ENCODE data around the gene ACSL4. TPM values are rescaled to one million over a fixed set of nuclear protein-coding genes. Genes with fewer than 3 reads are reported as not detected.

Gene ACSL4
- total and polyA plus RNA-seq, 2 donors (not counting 1 experiment from before 2014, with no cell fraction given), result 103 to 678 TPM

GRCh38 chrX:109691752-109692151 lies 41.3 kb downstream of the ACSL4 start:
- Histone ChIP-seq H3K4me1 (ENCODE audit: control insufficient read depth, extremely low read depth, insufficient read depth, low read length) (no peaks in the 10 kb centered on the region), H3K9me3 (ENCODE audit: control insufficient read depth, insufficient read depth, low read depth, low read length) (no peaks in the 10 kb centered on the region), H3K9ac (ENCODE audit: insufficient read depth, low read length) (no peak overlapping the region), H3K4me3 (replicated peaks in 1 of 4; ENCODE audit: control extremely low read depth in 1 of 4, insufficient read depth in 1 of 4, low read depth in 3 of 4, low read length in 4 of 4) (no peak overlapping the region), H3K4me2 (ENCODE audit: extremely low read depth, insufficient read depth, low read length) (peak overlapping the region; percentile 8), H2AFZ (ENCODE audit: low read length) (no peak overlapping the region), H3K27ac (ENCODE audit: insufficient read depth, low read length) (no peak overlapping the region), H3K36me3 (ENCODE audit: control insufficient read depth, insufficient read depth, low read length) (no peaks in the 10 kb centered on the region), H3K79me2 (ENCODE audit: control insufficient read depth, insufficient read depth, low read length) (peaks cover 61% of the 10 kb centered on the region), H4K20me1 (ENCODE audit: control insufficient read depth, extremely low read depth, insufficient read depth, low read length) (peaks cover 2% of the 10 kb centered on the region), H3K27me3 (ENCODE audit: control insufficient read depth, insufficient read depth, low read length) (no peaks in the 10 kb centered on the region)
- TF ChIP-seq CTCF (conservative IDR thresholded peaks at IDR 0.05 in 1 of 2, IDR thresholded peaks at IDR 0.05 in 1 of 2; ENCODE audit: low read depth in 1 of 2, low read length in 2 of 2), result no peak
- TF ChIP-seq EZH2 (IDR thresholded peaks at IDR 0.05; ENCODE audit: low read length, missing control alignments), result no peak
- DNase-seq (ENCODE audit: low read depth in 2 of 2), result no peak

- no peak overlapping the region for H2AFZ ChIP-seq (ENCODE audit: low read length)
- peaks cover 58% of the 10 kb centered on the region for H3K79me2 ChIP-seq (ENCODE audit: control insufficient read depth, insufficient read depth, low read length)
- H3K36me3 ChIP-seq (ENCODE audit: control insufficient read depth, insufficient read depth, low read length), result no peaks in the 10 kb centered on the region
- no peaks in the 10 kb centered on the region for H3K27me3 ChIP-seq (ENCODE audit: control insufficient read depth, insufficient read depth, low read length)
- DNase-seq (ENCODE audit: low read depth in 2 of 2), result no peak
- H3K4me3 ChIP-seq (replicated peaks in 1 of 4; ENCODE audit: control extremely low read depth in 1 of 4, insufficient read depth in 1 of 4, low read depth in 3 of 4, low read length in 4 of 4), result no peak overlapping the region
- H4K20me1 ChIP-seq (ENCODE audit: control insufficient read depth, extremely low read depth, insufficient read depth, low read length), result peaks cover 2% of the 10 kb centered on the region
- no peak overlapping the region for H3K9ac ChIP-seq (ENCODE audit: insufficient read depth, low read length)
- no peak overlapping the region for H3K27ac ChIP-seq (ENCODE audit: insufficient read depth, low read length)
- TF ChIP-seq EZH2 (IDR thresholded peaks at IDR 0.05; ENCODE audit: low read length, missing control alignments) (no peak), CTCF (conservative IDR thresholded peaks at IDR 0.05 in 1 of 2, IDR thresholded peaks at IDR 0.05 in 1 of 2; ENCODE audit: low read depth in 1 of 2, low read length in 2 of 2) (no peak)
- no peaks in the 10 kb centered on the region for H3K4me1 ChIP-seq (ENCODE audit: control insufficient read depth, extremely low read depth, insufficient read depth, low read length)
- peak overlapping the region; percentile 8 for H3K4me2 ChIP-seq (ENCODE audit: extremely low read depth, insufficient read depth, low read length)
- no peaks in the 10 kb centered on the region for H3K9me3 ChIP-seq (ENCODE audit: control insufficient read depth, insufficient read depth, low read depth, low read length)
Measured at GRCh38 chrX:109691277-109691676, 41.8 kb downstream of the ACSL4 start.

- Histone ChIP-seq H3K27ac (ENCODE audit: insufficient read depth, low read length) (no peak overlapping the region), H3K9ac (ENCODE audit: insufficient read depth, low read length) (no peak overlapping the region), H3K79me2 (ENCODE audit: control insufficient read depth, insufficient read depth, low read length) (peaks cover 62% of the 10 kb centered on the region), H3K27me3 (ENCODE audit: control insufficient read depth, insufficient read depth, low read length) (no peaks in the 10 kb centered on the region), H3K36me3 (ENCODE audit: control insufficient read depth, insufficient read depth, low read length) (no peaks in the 10 kb centered on the region), H3K4me3 (replicated peaks in 1 of 4; ENCODE audit: control extremely low read depth in 1 of 4, insufficient read depth in 1 of 4, low read depth in 3 of 4, low read length in 4 of 4) (no peak overlapping the region), H4K20me1 (ENCODE audit: control insufficient read depth, extremely low read depth, insufficient read depth, low read length) (peaks cover 2% of the 10 kb centered on the region), H3K4me1 (ENCODE audit: control insufficient read depth, extremely low read depth, insufficient read depth, low read length) (no peaks in the 10 kb centered on the region), H3K9me3 (ENCODE audit: control insufficient read depth, insufficient read depth, low read depth, low read length) (no peaks in the 10 kb centered on the region), H3K4me2 (ENCODE audit: extremely low read depth, insufficient read depth, low read length) (no peak overlapping the region), H2AFZ (ENCODE audit: low read length) (no peak overlapping the region)
- TF ChIP-seq EZH2 (IDR thresholded peaks at IDR 0.05; ENCODE audit: low read length, missing control alignments) (no peak), CTCF (conservative IDR thresholded peaks at IDR 0.05 in 1 of 2, IDR thresholded peaks at IDR 0.05 in 1 of 2; ENCODE audit: low read depth in 1 of 2, low read length in 2 of 2) (no peak)
- DNase-seq (ENCODE audit: low read depth in 2 of 2), result no peak
Measured at GRCh38 chrX:109687903-109688302, 45.2 kb downstream of the ACSL4 start.

All from fibroblast of lung (primary cell).